ENCODE data around the gene LHFPL2. TPM values are rescaled to one million over a fixed set of nuclear protein-coding genes. Genes with fewer than 3 reads are reported as not detected.

Gene LHFPL2
- total RNA-seq, 1 donor from 2014 or later: 42.1 TPM

DNA sequence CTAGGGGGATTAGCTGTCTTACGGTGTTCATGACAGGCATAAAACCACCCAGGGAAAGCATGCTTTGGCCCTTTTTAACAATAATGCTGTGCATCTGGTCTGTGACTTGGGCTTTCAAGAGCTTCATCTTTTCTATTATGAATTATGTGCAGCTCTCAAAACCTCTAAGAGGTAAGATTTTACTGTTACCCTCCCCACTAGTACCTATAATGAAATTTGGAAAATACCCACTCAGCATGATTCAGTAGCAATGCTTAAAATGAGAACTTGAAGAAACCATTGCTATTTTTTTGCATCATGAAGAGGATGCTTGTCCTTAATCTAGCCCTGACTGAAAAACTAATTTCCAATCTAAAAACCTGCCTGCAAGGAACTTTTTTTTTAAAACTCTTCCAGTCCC lies 5.8 kb upstream of the LHFPL2 start:
- DNase-seq (ENCODE audit: low spot score in 2 of 2, unreplicated experiment in 2 of 2): no peak
- Mint-ChIP-seq H3K4me3 (no peak overlapping the region), H3K27me3 (ENCODE audit: low read depth) (no peaks in the 10 kb centered on the region), H3K9me3 (peaks cover 4% of the 10 kb centered on the region), H3K27ac (peak overlapping the region; percentile 56), H3K4me1 (peaks cover 41% of the 10 kb centered on the region), H3K36me3 (no peaks in the 10 kb centered on the region)
- no peak for TF ChIP-seq CTCF (IDR thresholded peaks at IDR 0.05; ENCODE audit: unreplicated experiment)

- Mint-ChIP-seq H3K27ac (no peak overlapping the region), H3K27me3 (ENCODE audit: low read depth) (no peaks in the 10 kb centered on the region), H3K4me3 (no peak overlapping the region)
These were observed 5.3 kb upstream of the LHFPL2 start for GRCh38 chr5:78653681-78654366.

GRCh38 chr5:78653031-78653430 lies 4.5 kb upstream of the LHFPL2 start:
- no peak overlapping the region for H3K4me3 Mint-ChIP-seq
- peaks cover 4% of the 10 kb centered on the region for H3K9me3 Mint-ChIP-seq
- H3K27ac Mint-ChIP-seq: no peak overlapping the region
- no peaks in the 10 kb centered on the region for H3K27me3 Mint-ChIP-seq (ENCODE audit: low read depth)
- DNase-seq (ENCODE audit: low spot score in 2 of 2, unreplicated experiment in 2 of 2): no peak
- peaks cover 30% of the 10 kb centered on the region for H3K4me1 Mint-ChIP-seq
- H3K36me3 Mint-ChIP-seq: no peaks in the 10 kb centered on the region
- TF ChIP-seq CTCF (IDR thresholded peaks at IDR 0.05; ENCODE audit: unreplicated experiment): no peak

More at GRCh38 chr5:78653681-78654366, 5.3 kb upstream of the LHFPL2 start:
- no peak for TF ChIP-seq CTCF (IDR thresholded peaks at IDR 0.05; ENCODE audit: unreplicated experiment)
- Mint-ChIP-seq H3K9me3 (peaks cover 4% of the 10 kb centered on the region), H3K4me1 (peaks cover 36% of the 10 kb centered on the region), H3K36me3 (no peaks in the 10 kb centered on the region)
- no peak for DNase-seq (ENCODE audit: low spot score in 2 of 2, unreplicated experiment in 2 of 2)

DNA sequence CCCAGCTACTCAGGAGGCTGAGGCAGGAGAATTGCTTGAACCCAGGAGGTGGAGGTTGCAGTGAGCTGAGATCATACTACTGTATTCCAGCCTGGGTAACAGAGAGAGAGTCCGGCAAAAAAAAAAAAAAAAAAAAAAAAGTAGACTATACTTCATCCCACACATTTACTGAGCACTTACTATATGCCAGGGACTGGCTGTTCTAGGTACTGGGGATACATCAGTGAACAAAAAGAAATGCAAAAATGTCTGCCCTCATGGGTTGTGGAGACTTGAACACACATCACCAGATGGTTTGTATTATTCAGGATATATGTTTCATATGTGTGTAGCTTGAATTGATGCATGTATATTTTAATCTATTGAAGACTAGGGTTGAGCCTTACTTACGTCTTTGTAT lies 2.9 kb upstream of the LHFPL2 start:
- Mint-ChIP-seq H3K4me3 (no peak overlapping the region), H3K27me3 (ENCODE audit: low read depth) (no peaks in the 10 kb centered on the region), H3K4me1 (peaks cover 41% of the 10 kb centered on the region), H3K27ac (no peak overlapping the region), H3K36me3 (no peaks in the 10 kb centered on the region), H3K9me3 (no peaks in the 10 kb centered on the region)
- no peak for DNase-seq (ENCODE audit: low spot score in 2 of 2, unreplicated experiment in 2 of 2)
- no peak for TF ChIP-seq CTCF (IDR thresholded peaks at IDR 0.05; ENCODE audit: unreplicated experiment)

- H3K9me3 Mint-ChIP-seq: no peaks in the 10 kb centered on the region
- H3K4me1 Mint-ChIP-seq: peaks cover 48% of the 10 kb centered on the region
- H3K4me3 Mint-ChIP-seq: no peak overlapping the region
- no peak for DNase-seq (ENCODE audit: low spot score in 2 of 2, unreplicated experiment in 2 of 2)
- H3K27ac Mint-ChIP-seq: peak overlapping the region; percentile 91
- H3K36me3 Mint-ChIP-seq: no peaks in the 10 kb centered on the region
- H3K27me3 Mint-ChIP-seq (ENCODE audit: low read depth): no peaks in the 10 kb centered on the region
- no peak for TF ChIP-seq CTCF (IDR thresholded peaks at IDR 0.05; ENCODE audit: unreplicated experiment)
These were observed 2.0 kb upstream of the LHFPL2 start for GRCh38 chr5:78650531-78650930.

Data from mesothelial cell of epicardium (in vitro differentiated cells).